IgD-negative memory B cell (primary cell): Measurements from ENCODE around the gene FGF8. TPM values are rescaled to one million over a fixed set of nuclear protein-coding genes. Genes with fewer than 3 reads are reported as not detected.

Experiments used
- H3K27ac Mint-ChIP-seq, 3 donors: one replicate each; pipeline ENCODE4 v1.8.0; 2020 to 2022; ENCODE audit warnings: mild to moderate bottlenecking in 3 of 3, mixed read lengths in 3 of 3, moderate library complexity in 1 of 3
- H3K27me3 Mint-ChIP-seq: one replicate; pipeline ENCODE4 v1.8.0; 2021; ENCODE audit warnings: mixed read lengths
- H3K36me3 Mint-ChIP-seq: one replicate; pipeline ENCODE4 v1.8.0; 2020; ENCODE audit warnings: mild to moderate bottlenecking, mixed read lengths
- H3K4me1 Mint-ChIP-seq, 3 donors: one replicate each; pipeline ENCODE4 v1.8.0; 2020 to 2022; ENCODE audit warnings: mixed read lengths in 3 of 3, mild to moderate bottlenecking in 1 of 3
- H3K4me3 Mint-ChIP-seq, 4 donors: one replicate each; pipeline ENCODE4 v1.8.0; 2020 to 2022; ENCODE audit warnings: mild to moderate bottlenecking in 4 of 4, mixed read lengths in 4 of 4, moderate library complexity in 3 of 4
- H3K9me3 Mint-ChIP-seq, 3 donors: one replicate each; pipeline ENCODE4 v1.8.0; 2020 to 2021; ENCODE audit warnings: mixed read lengths in 3 of 3, mild to moderate bottlenecking in 1 of 3
- polyA plus RNA-seq: library from polyadenylated mRNA; unstranded; fragments of 300-500 nt; fragmentation: Illumina TruSeq; gene quantifications from one replicate; pipeline ENCODE4 v1.2.3, GENCODE V29; 2021

Gene FGF8
- polyA plus RNA-seq, 1 donor from 2014 or later, result not detected

DNA sequence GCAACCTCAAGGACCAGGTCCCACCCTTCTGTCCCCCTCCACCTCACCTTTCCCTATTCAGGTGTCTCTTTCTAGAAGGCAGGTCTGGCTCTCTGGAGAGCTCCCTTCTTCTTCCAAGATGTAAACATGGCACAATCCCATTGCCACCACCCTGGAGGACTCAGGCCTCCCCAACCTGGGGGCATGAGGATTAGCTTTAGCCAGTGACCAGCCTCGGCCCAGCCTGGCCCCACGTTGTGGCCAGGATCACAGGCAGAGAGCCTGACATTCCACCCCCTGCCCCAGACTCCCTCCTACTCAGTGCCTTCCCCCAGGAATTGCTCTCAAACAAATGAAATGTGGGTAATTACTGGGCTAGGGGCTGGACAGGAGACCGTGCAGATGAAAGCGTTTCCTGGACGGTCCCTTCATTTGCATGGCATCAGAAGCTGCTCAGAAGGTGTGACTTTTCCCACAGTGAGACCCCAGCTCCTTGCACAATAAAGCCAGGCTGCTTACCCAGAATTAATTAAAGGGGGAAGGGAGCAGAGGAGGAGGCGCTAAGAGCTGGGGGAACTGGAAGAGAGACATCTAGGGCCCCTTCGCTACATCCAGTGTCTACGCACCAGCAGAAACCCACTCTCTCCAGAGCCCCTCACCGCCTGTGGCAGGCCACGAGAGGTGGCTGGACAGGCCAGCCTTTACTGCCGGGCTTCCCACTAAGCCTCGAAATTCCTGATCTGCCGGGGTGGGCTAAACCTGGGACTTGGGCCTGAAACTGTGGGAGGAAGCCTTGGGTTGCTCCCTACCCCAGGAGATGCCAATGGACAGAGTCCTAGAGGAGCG lies 7.7 kb downstream of the FGF8 start:
- no peaks in the 10 kb centered on the region for H3K36me3 Mint-ChIP-seq
- peaks cover 17% of the 10 kb centered on the region for H3K27me3 Mint-ChIP-seq

GRCh38 chr10:101767600-101767945 lies 8.3 kb downstream of the FGF8 start:
- H3K27me3 Mint-ChIP-seq, result peaks cover 15% of the 10 kb centered on the region
- H3K27ac Mint-ChIP-seq, result no peak overlapping the region
- H3K9me3 Mint-ChIP-seq, result no peaks in the 10 kb centered on the region
- no peak overlapping the region for H3K4me3 Mint-ChIP-seq
- no peaks in the 10 kb centered on the region for H3K36me3 Mint-ChIP-seq
- peaks cover 0 to 1% (median 0%) of the 10 kb centered on the region in 3 donors for H3K4me1 Mint-ChIP-seq

More for the DNA sequence above, 7.7 kb downstream of the FGF8 start:
- peak overlapping the region in 1 of 4 donors; percentile 22 for H3K4me3 Mint-ChIP-seq
- no peaks in the 10 kb centered on the region for H3K9me3 Mint-ChIP-seq
- H3K27ac Mint-ChIP-seq, result peak overlapping the region in 1 of 3 donors; percentile 31
- H3K4me1 Mint-ChIP-seq, result peaks cover 0 to 1% (median 0%) of the 10 kb centered on the region in 3 donors

GRCh38 chr10:101766753-101767599 lies 8.9 kb downstream of the FGF8 start:
- Mint-ChIP-seq H3K36me3 (no peaks in the 10 kb centered on the region), H3K27me3 (peaks cover 13% of the 10 kb centered on the region), H3K4me3 (no peak overlapping the region), H3K4me1 (peaks cover 0 to 1% (median 0%) of the 10 kb centered on the region in 3 donors), H3K9me3 (no peaks in the 10 kb centered on the region), H3K27ac (no peak overlapping the region)

DNA sequence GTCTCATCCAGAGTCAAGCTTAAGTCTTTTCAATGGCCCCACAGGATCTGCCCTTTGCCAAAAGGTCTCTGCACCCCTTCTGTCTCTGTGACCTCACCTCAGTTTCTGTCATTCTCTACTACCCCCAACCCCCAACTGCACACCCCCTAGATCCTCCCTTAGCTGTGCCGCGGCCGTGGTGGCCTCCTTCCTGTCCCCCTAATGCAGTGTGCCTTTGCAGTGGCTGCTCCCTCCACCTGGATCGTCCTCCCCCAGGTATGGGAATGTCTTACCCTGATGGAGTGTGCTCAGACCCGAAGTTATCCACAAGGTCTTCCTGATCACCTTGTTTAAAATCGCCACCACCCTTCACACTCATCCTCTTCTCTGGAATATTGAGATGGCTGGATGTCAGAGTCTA lies 9.6 kb downstream of the FGF8 start:
- H3K9me3 Mint-ChIP-seq, result no peaks in the 10 kb centered on the region
- H3K4me3 Mint-ChIP-seq, result no peak overlapping the region
- H3K27ac Mint-ChIP-seq, result no peak overlapping the region
- H3K27me3 Mint-ChIP-seq, result peaks cover 10% of the 10 kb centered on the region
- H3K36me3 Mint-ChIP-seq, result no peaks in the 10 kb centered on the region
- peaks cover 0 to 1% (median 0%) of the 10 kb centered on the region in 3 donors for H3K4me1 Mint-ChIP-seq

GRCh38 chr10:101763141-101763846 lies 12.6 kb downstream of the FGF8 start:
- Mint-ChIP-seq H3K4me1 (peaks cover 0 to 1% (median 0%) of the 10 kb centered on the region in 3 donors), H3K27me3 (peaks cover 8% of the 10 kb centered on the region), H3K36me3 (peaks cover 3% of the 10 kb centered on the region), H3K4me3 (no peak overlapping the region), H3K9me3 (no peaks in the 10 kb centered on the region), H3K27ac (no peak overlapping the region)

- Mint-ChIP-seq H3K36me3 (peaks cover 3% of the 10 kb centered on the region), H3K4me1 (peaks cover 0 to 1% (median 0%) of the 10 kb centered on the region in 3 donors), H3K27me3 (peaks cover 8% of the 10 kb centered on the region), H3K4me3 (no peak overlapping the region), H3K27ac (no peak overlapping the region), H3K9me3 (no peaks in the 10 kb centered on the region)
Observed at GRCh38 chr10:101762736-101763135, 13.2 kb downstream of the FGF8 start.

DNA sequence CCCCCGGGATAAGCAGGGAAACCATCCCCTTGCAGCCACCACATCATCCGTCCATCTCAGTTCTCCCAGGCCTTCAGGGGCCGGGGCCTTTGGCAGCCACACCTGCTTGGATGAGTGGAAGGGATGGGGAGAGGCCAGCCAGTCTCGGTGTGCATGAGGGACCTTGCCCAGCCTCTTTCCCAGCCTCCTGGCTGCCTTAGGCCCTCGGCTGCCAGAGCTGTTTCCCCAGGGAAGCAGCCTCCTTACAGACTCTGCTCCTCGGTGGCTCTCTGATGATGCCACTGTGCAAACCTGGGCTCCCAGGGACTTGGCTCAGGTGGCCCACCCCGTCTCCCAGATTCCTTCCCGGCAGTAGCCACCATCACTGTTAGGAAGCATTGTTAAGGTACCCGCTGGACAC lies 14.7 kb downstream of the FGF8 start:
- Mint-ChIP-seq H3K4me3 (no peak overlapping the region), H3K36me3 (peaks cover 3% of the 10 kb centered on the region), H3K27ac (no peak overlapping the region), H3K27me3 (peaks cover 5% of the 10 kb centered on the region), H3K4me1 (peaks cover 0 to 1% (median 0%) of the 10 kb centered on the region in 3 donors), H3K9me3 (no peaks in the 10 kb centered on the region)

DNA sequence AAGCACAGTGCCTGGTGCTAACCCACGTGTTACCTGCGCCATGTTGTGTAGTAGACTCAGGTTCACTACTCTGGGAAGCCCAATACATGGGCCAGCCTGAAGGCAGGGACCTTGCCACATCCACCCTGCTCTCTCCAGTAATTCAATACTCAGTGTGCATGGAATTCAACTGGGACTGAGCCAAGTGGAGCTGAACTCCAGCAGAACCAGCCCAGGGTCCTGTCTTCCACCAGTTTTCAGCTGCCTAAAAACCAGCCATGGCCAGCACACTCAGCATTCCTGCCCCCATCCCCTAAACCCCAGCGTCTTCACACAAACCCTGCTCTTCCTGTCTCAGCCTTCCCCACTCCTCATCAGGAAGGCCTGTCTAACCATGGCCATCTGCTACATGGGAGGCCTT lies 15.4 kb downstream of the FGF8 start:
- peaks cover 4% of the 10 kb centered on the region for H3K27me3 Mint-ChIP-seq
- no peaks in the 10 kb centered on the region for H3K4me1 Mint-ChIP-seq
- H3K27ac Mint-ChIP-seq, result no peak overlapping the region
- H3K9me3 Mint-ChIP-seq, result no peaks in the 10 kb centered on the region
- no peak overlapping the region for H3K4me3 Mint-ChIP-seq
- peaks cover 3% of the 10 kb centered on the region for H3K36me3 Mint-ChIP-seq

GRCh38 chr10:101759309-101760247 lies 16.3 kb downstream of the FGF8 start:
- no peaks in the 10 kb centered on the region for H3K9me3 Mint-ChIP-seq
- peaks cover 9% of the 10 kb centered on the region for H3K27me3 Mint-ChIP-seq
- peaks cover 3% of the 10 kb centered on the region for H3K36me3 Mint-ChIP-seq
- no peak overlapping the region for H3K4me3 Mint-ChIP-seq
- no peaks in the 10 kb centered on the region for H3K4me1 Mint-ChIP-seq
- H3K27ac Mint-ChIP-seq, result no peak overlapping the region

DNA sequence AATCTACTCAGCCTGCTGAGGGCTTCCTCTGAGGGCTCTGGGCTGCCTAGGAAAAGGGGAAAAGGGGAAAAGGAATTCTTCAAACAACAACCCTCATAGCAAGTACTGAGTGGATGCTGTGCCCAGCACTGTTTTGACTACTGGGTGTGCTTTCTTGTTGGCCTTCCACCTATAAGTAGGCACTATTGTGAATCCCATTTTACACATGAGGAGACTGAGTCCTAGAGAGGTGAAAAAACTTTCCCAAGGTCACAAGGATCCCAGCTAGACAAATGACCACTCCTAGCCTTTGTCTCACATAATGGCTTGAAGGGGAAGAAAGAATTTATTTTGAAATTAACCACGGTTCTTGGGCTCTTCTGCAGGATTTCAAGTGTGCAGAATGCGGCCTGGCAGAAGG lies 17.1 kb downstream of the FGF8 start:
- H3K4me3 Mint-ChIP-seq, result no peak overlapping the region
- peaks cover 8% of the 10 kb centered on the region for H3K27me3 Mint-ChIP-seq
- peaks cover 3% of the 10 kb centered on the region for H3K36me3 Mint-ChIP-seq
- no peaks in the 10 kb centered on the region for H3K4me1 Mint-ChIP-seq
- no peak overlapping the region for H3K27ac Mint-ChIP-seq
- H3K9me3 Mint-ChIP-seq, result no peaks in the 10 kb centered on the region

DNA sequence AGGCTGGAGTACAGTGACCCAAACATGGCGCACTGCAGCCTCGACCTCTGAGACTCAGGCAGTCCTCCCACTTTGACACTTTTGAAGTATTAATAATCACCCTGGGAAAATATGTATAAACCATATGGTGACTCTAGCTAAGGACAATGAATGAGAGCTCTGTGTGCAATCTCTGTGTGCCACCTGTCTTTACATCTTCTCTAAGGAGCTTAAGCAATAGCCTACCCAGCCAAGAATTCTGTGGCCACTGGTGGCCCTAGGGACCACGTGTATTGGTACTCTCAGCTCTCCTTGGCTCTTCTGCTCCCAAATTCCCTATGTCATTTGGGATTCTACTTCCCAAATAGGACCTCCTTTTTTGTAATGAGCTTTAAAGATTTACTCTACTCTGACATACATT lies 23.7 kb downstream of the FGF8 start:
- Mint-ChIP-seq H3K9me3 (no peaks in the 10 kb centered on the region), H3K27ac (no peak overlapping the region), H3K4me3 (no peak overlapping the region), H3K36me3 (no peaks in the 10 kb centered on the region), H3K27me3 (peaks cover 11% of the 10 kb centered on the region), H3K4me1 (no peaks in the 10 kb centered on the region)

DNA sequence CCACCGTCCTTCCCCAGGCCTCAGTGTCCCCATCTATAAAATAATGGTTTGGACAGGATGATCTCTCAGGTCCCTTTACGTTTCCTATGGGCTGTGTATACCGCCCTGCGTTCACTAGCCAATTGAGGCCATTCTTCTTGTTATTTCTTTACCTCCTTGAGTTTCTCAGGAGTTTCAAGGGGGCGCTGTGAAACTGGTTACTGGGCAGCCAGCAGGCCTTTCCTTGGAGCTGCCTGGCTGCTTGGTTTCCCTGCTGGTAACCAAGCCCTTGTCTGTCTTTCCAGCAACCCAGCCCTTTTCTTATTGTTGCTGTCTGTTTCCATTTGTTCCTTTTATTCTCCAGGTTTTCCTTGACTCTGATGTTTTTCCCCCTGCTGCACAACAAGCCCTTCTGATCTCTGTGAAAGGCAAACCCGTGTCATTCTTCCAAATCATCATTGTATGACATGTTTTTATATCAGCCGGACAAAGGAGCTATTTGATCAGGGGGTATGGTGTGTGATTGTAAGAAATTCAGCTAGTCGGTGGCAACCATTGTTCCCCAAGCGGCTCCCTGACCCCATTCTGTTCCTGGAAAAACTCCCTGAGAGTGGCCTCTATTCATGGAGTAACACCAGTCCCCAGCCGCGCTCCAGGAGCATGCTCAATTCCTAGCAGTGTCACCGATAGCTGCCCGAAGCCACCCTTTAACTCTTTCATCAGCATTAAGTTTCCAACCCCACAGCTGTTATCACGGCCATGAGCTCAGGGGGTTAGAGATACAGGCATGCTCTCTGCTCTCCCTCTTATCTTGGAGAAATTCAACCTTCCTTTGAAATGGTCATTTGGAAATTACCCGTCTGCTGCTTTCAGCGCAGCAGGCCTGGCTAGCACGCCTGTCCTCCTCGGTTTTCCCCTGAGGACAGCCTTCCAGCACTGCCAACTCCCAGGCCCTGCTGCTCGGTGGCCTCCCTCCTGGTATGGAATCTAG lies 26.6 kb downstream of the FGF8 start:
- no peak overlapping the region for H3K4me3 Mint-ChIP-seq
- no peak overlapping the region for H3K27ac Mint-ChIP-seq
- no peaks in the 10 kb centered on the region for H3K36me3 Mint-ChIP-seq
- H3K27me3 Mint-ChIP-seq, result peaks cover 10% of the 10 kb centered on the region
- H3K9me3 Mint-ChIP-seq, result no peaks in the 10 kb centered on the region
- H3K4me1 Mint-ChIP-seq, result no peaks in the 10 kb centered on the region

GRCh38 chr10:101748496-101748895 lies 27.4 kb downstream of the FGF8 start:
- H3K36me3 Mint-ChIP-seq, result no peaks in the 10 kb centered on the region
- H3K4me1 Mint-ChIP-seq, result no peaks in the 10 kb centered on the region
- H3K27ac Mint-ChIP-seq, result no peak overlapping the region
- H3K9me3 Mint-ChIP-seq, result no peaks in the 10 kb centered on the region
- H3K27me3 Mint-ChIP-seq, result peaks cover 10% of the 10 kb centered on the region
- H3K4me3 Mint-ChIP-seq, result no peak overlapping the region
